WTC11 (cell line): ENCODE measurements around the gene ATG2A. TPM values are rescaled to one million over a fixed set of nuclear protein-coding genes. Genes with fewer than 3 reads are reported as not detected.
A peak's percentile ranks its signal among the peaks of the same experiment; 100 is the strongest.

Experiments used
- ATAC-seq: fragments of 200-7000 bp; cut with Tn5 transposase; 2 replicates; pipeline ENCODE4 v1.10.0; 2021; ENCODE audit warnings: mild to moderate bottlenecking, moderate library complexity
- CTCF ChIA-PET: fragments of 300-600 bp; sonication (Branson Sonifier 250); formaldehyde crosslinking; loops from one replicate; lab custom pipeline; 2021; ENCODE audit warnings: antibody characterized with exemption; lab: Charles Lee
- POLR2A ChIA-PET: fragments of 350-600 bp; sonication (Branson Sonifier 250); formaldehyde crosslinking; loops from one replicate; lab custom pipeline; 2021; ENCODE audit warnings: antibody characterized with exemption; lab: Charles Lee
- DNase-seq: peaks from one replicate; pipeline ENCODE4 v3.0.0; 2021; ENCODE audit warnings: low spot score
- H3K27ac Mint-ChIP-seq: 2 replicates; pipeline ENCODE4 v1.8.0; 2021; ENCODE audit warnings: mixed read lengths
- H3K27me3 Mint-ChIP-seq: 2 replicates; pipeline ENCODE4 v1.8.0; 2021; ENCODE audit warnings: low read depth, mild to moderate bottlenecking, moderate library complexity, mixed read lengths
- H3K36me3 Mint-ChIP-seq: 2 replicates; pipeline ENCODE4 v1.8.0; 2021; ENCODE audit warnings: mixed read lengths
- H3K4me1 Mint-ChIP-seq: 2 replicates; pipeline ENCODE4 v1.8.0; 2022; ENCODE audit warnings: mixed read lengths
- H3K4me3 Mint-ChIP-seq: 2 replicates; pipeline ENCODE4 v1.8.0; 2021; ENCODE audit warnings: mild to moderate bottlenecking, moderate library complexity, mixed read lengths
- H3K9me3 Mint-ChIP-seq: 2 replicates; pipeline ENCODE4 v1.8.0; 2021; ENCODE audit warnings: mixed read lengths
- CREB1 ChIP-seq: sonication (generic); formaldehyde crosslinking; IDR thresholded peaks from 2 replicates; pipeline ENCODE4 v1.8.0; 2023; ENCODE audit warnings: mild to moderate bottlenecking, missing genetic modification reagents
- ETV6 ChIP-seq: sonication (generic); formaldehyde crosslinking; IDR thresholded peaks from 2 replicates; pipeline ENCODE4 v1.8.1; 2022; ENCODE audit warnings: mild to moderate bottlenecking, missing genetic modification reagents
- FOXP1 ChIP-seq: sonication (generic); formaldehyde crosslinking; IDR thresholded peaks from 2 replicates; pipeline ENCODE4 v1.8.0; 2022; ENCODE audit warnings: missing genetic modification reagents, mild to moderate bottlenecking, moderate library complexity, borderline replicate concordance
- JAZF1 ChIP-seq: fragments of 250-450 bp; sonication (Bioruptor Pico); IDR thresholded peaks from 2 replicates; pipeline ENCODE4 v1.9.0; 2021; ENCODE audit warnings: moderate library complexity, mild to moderate bottlenecking, inconsistent platforms
- NR2C2 ChIP-seq: sonication (generic); formaldehyde crosslinking; IDR thresholded peaks from 2 replicates; pipeline ENCODE4 v1.8.0; 2022; ENCODE audit warnings: mild to moderate bottlenecking, missing genetic modification reagents
- SP1 ChIP-seq: sonication (generic); formaldehyde crosslinking; conservative IDR thresholded peaks from 2 replicates; pipeline ENCODE4 v1.8.1; 2022; ENCODE audit warnings: missing genetic modification reagents
- TP53 ChIP-seq: sonication (generic); formaldehyde crosslinking; IDR thresholded peaks from 2 replicates; pipeline ENCODE4 v1.8.1; 2023; ENCODE audit warnings: mild to moderate bottlenecking, missing genetic modification reagents
- ZNF121 ChIP-seq: sonication (generic); formaldehyde crosslinking; IDR thresholded peaks from 2 replicates; pipeline ENCODE4 v1.8.0; 2023; ENCODE audit warnings: missing genetic modification reagents
- ZNF396 ChIP-seq: fragments of 250-450 bp; sonication (Bioruptor Pico); IDR thresholded peaks from 2 replicates; pipeline ENCODE4 v1.8.0; 2021; ENCODE audit warnings: mild to moderate bottlenecking, moderate library complexity, borderline replicate concordance
- total RNA-seq: library from RNA; stranded (reverse); gene quantifications from 3 replicates; pipeline ENCODE4 v1.2.3, GENCODE V29; 2021
- TF ChIP-seq, protein P1 (sequence below): sonication (generic); formaldehyde crosslinking; IDR thresholded peaks from 2 replicates; pipeline ENCODE4 v1.8.1; 2023; ENCODE audit warnings: mild to moderate bottlenecking, moderate library complexity, missing genetic modification reagents
- TF ChIP-seq, protein P2 (sequence below): fragments of 250-450 bp; sonication (Bioruptor Pico); IDR thresholded peaks from 2 replicates; pipeline ENCODE4 v1.9.0; 2021; ENCODE audit warnings: mild to moderate bottlenecking, borderline replicate concordance
- TF ChIP-seq, protein P3 (sequence below): sonication (generic); formaldehyde crosslinking; IDR thresholded peaks from 2 replicates; pipeline ENCODE4 v1.8.1; 2022; ENCODE audit warnings: missing genetic modification reagents, borderline replicate concordance
- TF ChIP-seq, protein P4 (sequence below): fragments of 250-450 bp; sonication (Bioruptor Pico); IDR thresholded peaks from 2 replicates; pipeline ENCODE4 v1.9.0; 2021; ENCODE audit warnings: moderate library complexity, mild to moderate bottlenecking, inconsistent platforms, borderline replicate concordance
- TF ChIP-seq, protein P5 (sequence below): sonication (generic); formaldehyde crosslinking; IDR thresholded peaks from 2 replicates; pipeline ENCODE4 v1.8.1; 2022; ENCODE audit warnings: low read depth, mild to moderate bottlenecking, moderate library complexity, missing genetic modification reagents, borderline replicate concordance
- TF ChIP-seq, protein P6 (sequence below): sonication (generic); formaldehyde crosslinking; IDR thresholded peaks from 2 replicates; pipeline ENCODE4 v1.8.1; 2023; ENCODE audit warnings: mild to moderate bottlenecking, missing genetic modification reagents, moderate library complexity
- TF ChIP-seq, protein P7 (sequence below): sonication (generic); formaldehyde crosslinking; IDR thresholded peaks from 2 replicates; pipeline ENCODE4 v1.8.0; 2022; ENCODE audit warnings: missing genetic modification reagents
- TF ChIP-seq, protein P8 (sequence below): fragments of 250-450 bp; sonication (Bioruptor Pico); conservative IDR thresholded peaks from 2 replicates; pipeline ENCODE4 v1.9.0; 2021; ENCODE audit warnings: mild to moderate bottlenecking

ATG2A gene
- total RNA-seq, 1 experiment from 2014 or later: 31.4 TPM

DNA sequence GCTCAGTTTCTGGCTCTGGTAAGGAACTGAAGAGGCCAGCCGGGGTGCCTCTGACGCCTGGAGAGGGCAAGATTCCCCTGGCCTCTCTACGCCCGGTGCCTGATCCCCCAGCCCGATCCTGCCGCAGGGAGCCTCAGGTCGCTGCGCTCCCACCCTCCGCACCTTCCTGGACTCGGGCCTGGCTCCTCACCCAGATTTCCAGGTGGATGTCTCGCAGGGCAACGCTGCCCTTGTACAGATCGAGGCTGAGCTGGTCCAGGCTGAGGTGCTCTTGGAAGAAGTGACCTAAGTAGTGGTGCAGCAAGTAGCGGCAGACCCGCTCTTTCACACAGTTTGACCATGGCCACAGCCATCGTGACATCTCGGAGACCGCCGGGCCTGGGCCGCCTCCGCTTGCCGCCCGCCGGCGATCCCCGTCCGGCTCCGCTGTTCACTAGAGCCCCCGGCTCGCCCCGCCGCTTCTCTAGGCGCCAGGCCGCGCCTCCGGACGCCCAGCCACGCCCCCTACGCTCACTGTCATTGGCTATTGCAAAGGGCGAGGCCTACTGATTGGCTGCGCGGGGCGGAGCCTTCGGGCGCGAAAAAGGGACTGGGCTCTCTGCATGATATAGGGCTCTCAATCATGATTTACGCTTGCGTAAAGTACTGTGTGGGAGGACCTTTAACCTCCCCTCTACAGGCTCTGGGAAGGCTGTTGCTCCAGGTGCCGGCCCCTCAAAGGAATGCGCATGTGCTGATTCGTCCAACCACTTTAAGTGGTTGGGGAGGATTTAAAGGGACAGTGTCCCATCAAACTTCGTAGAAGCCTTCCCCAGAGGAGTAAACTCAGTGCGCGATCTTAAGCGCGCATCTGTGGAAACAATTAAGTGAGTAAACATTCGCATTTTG is at the start of gene ATG2A (continued):
- TF ChIP-seq SP1 (CRISPR knock-in tag) (peak; percentile 95), ETV6 (CRISPR knock-in tag) (peak; percentile 58; the same call in 1 of the 2 replicates)
- TF ChIP-seq, protein P1, sequence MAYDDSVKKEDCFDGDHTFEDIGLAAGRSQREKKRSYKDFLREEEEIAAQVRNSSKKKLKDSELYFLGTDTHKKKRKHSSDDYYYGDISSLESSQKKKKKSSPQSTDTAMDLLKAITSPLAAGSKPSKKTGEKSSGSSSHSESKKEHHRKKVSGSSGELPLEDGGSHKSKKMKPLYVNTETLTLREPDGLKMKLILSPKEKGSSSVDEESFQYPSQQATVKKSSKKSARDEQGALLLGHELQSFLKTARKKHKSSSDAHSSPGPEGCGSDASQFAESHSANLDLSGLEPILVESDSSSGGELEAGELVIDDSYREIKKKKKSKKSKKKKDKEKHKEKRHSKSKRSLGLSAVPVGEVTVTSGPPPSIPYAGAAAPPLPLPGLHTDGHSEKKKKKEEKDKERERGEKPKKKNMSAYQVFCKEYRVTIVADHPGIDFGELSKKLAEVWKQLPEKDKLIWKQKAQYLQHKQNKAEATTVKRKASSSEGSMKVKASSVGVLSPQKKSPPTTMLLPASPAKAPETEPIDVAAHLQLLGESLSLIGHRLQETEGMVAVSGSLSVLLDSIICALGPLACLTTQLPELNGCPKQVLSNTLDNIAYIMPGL (CRISPR knock-in tag): peak; percentile 98
- TF ChIP-seq, protein P2, sequence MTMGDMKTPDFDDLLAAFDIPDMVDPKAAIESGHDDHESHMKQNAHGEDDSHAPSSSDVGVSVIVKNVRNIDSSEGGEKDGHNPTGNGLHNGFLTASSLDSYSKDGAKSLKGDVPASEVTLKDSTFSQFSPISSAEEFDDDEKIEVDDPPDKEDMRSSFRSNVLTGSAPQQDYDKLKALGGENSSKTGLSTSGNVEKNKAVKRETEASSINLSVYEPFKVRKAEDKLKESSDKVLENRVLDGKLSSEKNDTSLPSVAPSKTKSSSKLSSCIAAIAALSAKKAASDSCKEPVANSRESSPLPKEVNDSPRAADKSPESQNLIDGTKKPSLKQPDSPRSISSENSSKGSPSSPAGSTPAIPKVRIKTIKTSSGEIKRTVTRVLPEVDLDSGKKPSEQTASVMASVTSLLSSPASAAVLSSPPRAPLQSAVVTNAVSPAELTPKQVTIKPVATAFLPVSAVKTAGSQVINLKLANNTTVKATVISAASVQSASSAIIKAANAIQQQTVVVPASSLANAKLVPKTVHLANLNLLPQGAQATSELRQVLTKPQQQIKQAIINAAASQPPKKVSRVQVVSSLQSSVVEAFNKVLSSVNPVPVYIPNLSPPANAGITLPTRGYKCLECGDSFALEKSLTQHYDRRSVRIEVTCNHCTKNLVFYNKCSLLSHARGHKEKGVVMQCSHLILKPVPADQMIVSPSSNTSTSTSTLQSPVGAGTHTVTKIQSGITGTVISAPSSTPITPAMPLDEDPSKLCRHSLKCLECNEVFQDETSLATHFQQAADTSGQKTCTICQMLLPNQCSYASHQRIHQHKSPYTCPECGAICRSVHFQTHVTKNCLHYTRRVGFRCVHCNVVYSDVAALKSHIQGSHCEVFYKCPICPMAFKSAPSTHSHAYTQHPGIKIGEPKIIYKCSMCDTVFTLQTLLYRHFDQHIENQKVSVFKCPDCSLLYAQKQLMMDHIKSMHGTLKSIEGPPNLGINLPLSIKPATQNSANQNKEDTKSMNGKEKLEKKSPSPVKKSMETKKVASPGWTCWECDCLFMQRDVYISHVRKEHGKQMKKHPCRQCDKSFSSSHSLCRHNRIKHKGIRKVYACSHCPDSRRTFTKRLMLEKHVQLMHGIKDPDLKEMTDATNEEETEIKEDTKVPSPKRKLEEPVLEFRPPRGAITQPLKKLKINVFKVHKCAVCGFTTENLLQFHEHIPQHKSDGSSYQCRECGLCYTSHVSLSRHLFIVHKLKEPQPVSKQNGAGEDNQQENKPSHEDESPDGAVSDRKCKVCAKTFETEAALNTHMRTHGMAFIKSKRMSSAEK (CRISPR knock-in tag): no peak

DNA sequence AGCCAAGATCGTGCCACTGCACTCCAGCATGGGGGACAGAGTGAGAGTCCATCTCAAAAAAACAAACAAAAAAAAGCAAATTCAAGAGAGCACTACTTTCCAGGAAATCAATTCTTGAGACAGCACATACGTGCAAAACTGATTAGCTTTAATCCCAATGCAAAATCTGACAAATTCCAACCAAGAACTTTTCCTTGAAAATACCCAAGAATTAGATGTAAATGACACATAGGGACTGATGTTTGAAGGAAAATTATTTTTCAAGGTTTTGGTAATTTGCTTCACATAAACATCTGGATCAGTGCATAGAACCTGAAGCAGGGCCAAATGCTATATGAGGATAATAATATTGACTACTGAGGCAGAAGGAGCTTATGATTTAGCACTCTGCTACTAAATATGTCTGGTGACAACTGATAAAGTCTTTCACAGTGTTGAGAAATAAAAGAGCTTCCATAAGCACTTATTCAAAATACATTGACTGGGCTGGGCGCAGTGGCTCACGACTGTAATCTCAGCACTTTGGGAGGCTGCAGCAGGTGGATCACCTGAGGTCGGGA is 46.1 kb upstream of the ATG2A start:
- ChIA-PET CTCF (no interaction called here), POLR2A (no interaction called here)
- TF ChIP-seq NR2C2 (CRISPR knock-in tag) (no peak), ZNF121 (no peak), JAZF1 (CRISPR knock-in tag) (no peak), CREB1 (CRISPR knock-in tag) (no peak), FOXP1 (CRISPR knock-in tag) (no peak), ZNF396 (CRISPR knock-in tag) (no peak), TP53 (CRISPR knock-in tag) (no peak)
- TF ChIP-seq, protein P3, sequence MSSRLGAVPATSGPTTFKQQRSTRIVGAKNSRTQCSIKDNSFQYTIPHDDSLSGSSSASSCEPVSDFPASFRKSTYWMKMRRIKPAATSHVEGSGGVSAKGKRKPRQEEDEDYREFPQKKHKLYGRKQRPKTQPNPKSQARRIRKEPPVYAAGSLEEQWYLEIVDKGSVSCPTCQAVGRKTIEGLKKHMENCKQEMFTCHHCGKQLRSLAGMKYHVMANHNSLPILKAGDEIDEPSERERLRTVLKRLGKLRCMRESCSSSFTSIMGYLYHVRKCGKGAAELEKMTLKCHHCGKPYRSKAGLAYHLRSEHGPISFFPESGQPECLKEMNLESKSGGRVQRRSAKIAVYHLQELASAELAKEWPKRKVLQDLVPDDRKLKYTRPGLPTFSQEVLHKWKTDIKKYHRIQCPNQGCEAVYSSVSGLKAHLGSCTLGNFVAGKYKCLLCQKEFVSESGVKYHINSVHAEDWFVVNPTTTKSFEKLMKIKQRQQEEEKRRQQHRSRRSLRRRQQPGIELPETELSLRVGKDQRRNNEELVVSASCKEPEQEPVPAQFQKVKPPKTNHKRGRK: no peak
- TF ChIP-seq, protein P4, sequence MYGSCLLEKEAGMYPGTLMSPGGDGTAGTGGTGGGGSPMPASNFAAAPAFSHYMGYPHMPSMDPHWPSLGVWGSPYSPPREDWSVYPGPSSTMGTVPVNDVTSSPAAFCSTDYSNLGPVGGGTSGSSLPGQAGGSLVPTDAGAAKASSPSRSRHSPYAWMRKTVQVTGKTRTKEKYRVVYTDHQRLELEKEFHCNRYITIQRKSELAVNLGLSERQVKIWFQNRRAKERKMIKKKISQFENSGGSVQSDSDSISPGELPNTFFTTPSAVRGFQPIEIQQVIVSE (CRISPR knock-in tag): no peak
- TF ChIP-seq, protein P5, sequence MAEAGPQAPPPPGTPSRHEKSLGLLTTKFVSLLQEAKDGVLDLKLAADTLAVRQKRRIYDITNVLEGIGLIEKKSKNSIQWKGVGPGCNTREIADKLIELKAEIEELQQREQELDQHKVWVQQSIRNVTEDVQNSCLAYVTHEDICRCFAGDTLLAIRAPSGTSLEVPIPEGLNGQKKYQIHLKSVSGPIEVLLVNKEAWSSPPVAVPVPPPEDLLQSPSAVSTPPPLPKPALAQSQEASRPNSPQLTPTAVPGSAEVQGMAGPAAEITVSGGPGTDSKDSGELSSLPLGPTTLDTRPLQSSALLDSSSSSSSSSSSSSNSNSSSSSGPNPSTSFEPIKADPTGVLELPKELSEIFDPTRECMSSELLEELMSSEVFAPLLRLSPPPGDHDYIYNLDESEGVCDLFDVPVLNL: no peak
- TF ChIP-seq, protein P6, sequence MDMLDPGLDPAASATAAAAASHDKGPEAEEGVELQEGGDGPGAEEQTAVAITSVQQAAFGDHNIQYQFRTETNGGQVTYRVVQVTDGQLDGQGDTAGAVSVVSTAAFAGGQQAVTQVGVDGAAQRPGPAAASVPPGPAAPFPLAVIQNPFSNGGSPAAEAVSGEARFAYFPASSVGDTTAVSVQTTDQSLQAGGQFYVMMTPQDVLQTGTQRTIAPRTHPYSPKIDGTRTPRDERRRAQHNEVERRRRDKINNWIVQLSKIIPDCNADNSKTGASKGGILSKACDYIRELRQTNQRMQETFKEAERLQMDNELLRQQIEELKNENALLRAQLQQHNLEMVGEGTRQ (CRISPR knock-in tag): no peak
- TF ChIP-seq, protein P7, sequence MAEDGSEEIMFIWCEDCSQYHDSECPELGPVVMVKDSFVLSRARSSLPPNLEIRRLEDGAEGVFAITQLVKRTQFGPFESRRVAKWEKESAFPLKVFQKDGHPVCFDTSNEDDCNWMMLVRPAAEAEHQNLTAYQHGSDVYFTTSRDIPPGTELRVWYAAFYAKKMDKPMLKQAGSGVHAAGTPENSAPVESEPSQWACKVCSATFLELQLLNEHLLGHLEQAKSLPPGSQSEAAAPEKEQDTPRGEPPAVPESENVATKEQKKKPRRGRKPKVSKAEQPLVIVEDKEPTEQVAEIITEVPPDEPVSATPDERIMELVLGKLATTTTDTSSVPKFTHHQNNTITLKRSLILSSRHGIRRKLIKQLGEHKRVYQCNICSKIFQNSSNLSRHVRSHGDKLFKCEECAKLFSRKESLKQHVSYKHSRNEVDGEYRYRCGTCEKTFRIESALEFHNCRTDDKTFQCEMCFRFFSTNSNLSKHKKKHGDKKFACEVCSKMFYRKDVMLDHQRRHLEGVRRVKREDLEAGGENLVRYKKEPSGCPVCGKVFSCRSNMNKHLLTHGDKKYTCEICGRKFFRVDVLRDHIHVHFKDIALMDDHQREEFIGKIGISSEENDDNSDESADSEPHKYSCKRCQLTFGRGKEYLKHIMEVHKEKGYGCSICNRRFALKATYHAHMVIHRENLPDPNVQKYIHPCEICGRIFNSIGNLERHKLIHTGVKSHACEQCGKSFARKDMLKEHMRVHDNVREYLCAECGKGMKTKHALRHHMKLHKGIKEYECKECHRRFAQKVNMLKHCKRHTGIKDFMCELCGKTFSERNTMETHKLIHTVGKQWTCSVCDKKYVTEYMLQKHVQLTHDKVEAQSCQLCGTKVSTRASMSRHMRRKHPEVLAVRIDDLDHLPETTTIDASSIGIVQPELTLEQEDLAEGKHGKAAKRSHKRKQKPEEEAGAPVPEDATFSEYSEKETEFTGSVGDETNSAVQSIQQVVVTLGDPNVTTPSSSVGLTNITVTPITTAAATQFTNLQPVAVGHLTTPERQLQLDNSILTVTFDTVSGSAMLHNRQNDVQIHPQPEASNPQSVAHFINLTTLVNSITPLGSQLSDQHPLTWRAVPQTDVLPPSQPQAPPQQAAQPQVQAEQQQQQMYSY (CRISPR knock-in tag): no peak
- TF ChIP-seq, protein P8, sequence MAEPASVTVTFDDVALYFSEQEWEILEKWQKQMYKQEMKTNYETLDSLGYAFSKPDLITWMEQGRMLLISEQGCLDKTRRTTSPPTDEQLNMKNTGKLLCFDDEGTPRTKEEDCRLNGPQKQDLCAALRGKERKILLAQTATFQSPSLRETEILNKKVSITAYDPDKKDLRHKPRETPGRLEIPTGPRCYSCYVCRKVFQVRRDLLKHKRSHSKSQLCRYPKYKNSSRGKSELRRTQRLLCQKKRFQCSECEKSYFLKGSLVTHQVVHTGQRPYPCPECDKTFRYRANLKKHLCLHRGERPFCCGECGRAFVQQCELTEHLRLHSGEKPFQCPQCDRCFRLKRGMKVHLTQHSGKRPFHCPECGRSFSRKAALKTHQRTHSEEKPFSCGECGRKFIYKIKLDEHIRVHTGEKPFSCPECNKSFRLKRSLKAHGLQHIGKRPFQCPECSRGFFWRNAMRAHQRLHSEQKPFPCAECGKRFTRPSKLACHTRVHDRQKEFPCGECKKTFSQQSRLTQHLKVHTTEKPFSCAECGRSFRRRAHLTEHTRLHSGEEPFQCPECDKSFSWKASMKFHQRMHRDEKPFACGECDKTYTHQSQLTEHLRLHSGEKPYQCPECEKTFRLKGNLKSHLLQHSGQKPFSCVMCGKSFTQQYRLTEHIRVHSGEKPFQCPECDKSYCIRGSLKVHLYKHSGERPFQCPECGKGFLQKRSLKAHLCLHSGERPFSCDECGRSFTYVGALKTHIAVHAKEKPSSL (CRISPR knock-in tag): no peak

More for the DNA sequence above, 46.1 kb upstream of the ATG2A start:
- H3K27me3 Mint-ChIP-seq: peaks cover 4% of the 10 kb centered on the region; the same call in 1 of the 2 replicates
- ATAC-seq (no peak), DNase-seq (no peak)
- H3K27ac Mint-ChIP-seq: no peak overlapping the region
- no peaks in the 10 kb centered on the region for H3K36me3 Mint-ChIP-seq
- no peaks in the 10 kb centered on the region for H3K9me3 Mint-ChIP-seq
- H3K4me1 Mint-ChIP-seq: no peaks in the 10 kb centered on the region
- no peak overlapping the region for H3K4me3 Mint-ChIP-seq
